ENCODE results near the gene TUT1.

Gene TUT1

DNA sequence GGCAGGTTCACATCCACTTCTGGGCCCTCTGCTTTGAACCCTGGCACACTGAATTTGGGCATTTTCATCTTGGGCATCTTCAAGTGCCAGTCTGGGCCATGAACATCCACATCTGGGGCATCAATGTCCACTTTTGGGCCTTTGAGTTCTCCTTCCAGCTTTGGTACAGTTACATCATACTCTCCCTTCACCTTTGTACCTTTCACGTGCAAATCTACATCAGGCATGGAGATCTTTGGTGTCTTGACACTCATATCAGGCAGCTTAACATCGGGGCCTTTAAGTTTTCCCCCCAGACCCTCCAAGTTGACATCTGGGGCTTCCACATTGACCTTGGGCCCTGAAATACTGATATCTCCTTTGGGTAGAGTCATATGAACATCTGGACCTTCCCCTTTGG is 59.2 kb downstream of the TUT1 start:
- no peak for ATAC-seq
- Mint-ChIP-seq H3K4me3 (no peak overlapping the region), H3K27me3 (no peaks in the 10 kb centered on the region), H3K4me1 (no peaks in the 10 kb centered on the region), H3K27ac (no peak overlapping the region), H3K9me3 (no peaks in the 10 kb centered on the region)
- no peak for DNase-seq

Data from stimulated activated naive CD8-positive, alpha-beta T cell treated with anti-CD3 and anti-CD28 coated beads, Interleukin-15, amount 100 ng/mL, for 72 hours (primary cell).